IMR-90 (cell line): ENCODE results near the gene ASTE1. TPM values are rescaled to one million over a fixed set of nuclear protein-coding genes. Genes with fewer than 3 reads are reported as not detected.

Experiments
- ATAC-seq: fragments of 200-7000 bp; cut with Tn5 transposase; 2 replicates; pipeline ENCODE4 v1.9.1; 2020; ENCODE audit warnings: low read depth, mild to moderate bottlenecking, moderate library complexity
- BruUV-seq: library from RNA; stranded (reverse); fragments of 400-500 nt; replicated peaks from 2 replicates; lab custom pipeline; 2021; lab: Mats Ljungman, UMichigan
- CTCF ChIA-PET: fragments of 300-600 bp; formaldehyde crosslinking; extraction: SDS; loops from one replicate; lab custom pipeline; 2021; ENCODE audit warnings: antibody characterized with exemption; lab: Yijun Ruan, JAX
- POLR2A ChIA-PET: fragments of 300-600 bp; sonication (Branson Sonifier 250); formaldehyde crosslinking; loops from one replicate; lab custom pipeline; 2022; ENCODE audit warnings: antibody characterized with exemption; ENCODE audit not compliant: unreplicated experiment; lab: Charles Lee
- DNase-seq: peaks from one replicate; pipeline ENCODE4 v3.0.0; 2013
- H2AFZ ChIP-seq: replicated peaks from 2 replicates; pipeline ENCODE3; 2013; ENCODE audit warnings: low read length, mild to moderate bottlenecking; ENCODE audit not compliant: poor library complexity
- H2AK5ac ChIP-seq: 2 replicates; pipeline ENCODE4 v1.6.1; 2013; ENCODE audit warnings: low read depth, low read length, inconsistent platforms
- H2AK9ac ChIP-seq: replicated peaks from 2 replicates; pipeline ENCODE3; 2013; ENCODE audit warnings: mild to moderate bottlenecking, low read depth, low read length, moderate library complexity; ENCODE audit not compliant: poor library complexity
- H2BK120ac ChIP-seq: 2 replicates; pipeline ENCODE4 v1.6.1; 2013; ENCODE audit warnings: low read depth, low read length, inconsistent platforms
- H2BK15ac ChIP-seq: 3 replicates; pipeline ENCODE4 v1.6.1; 2013; ENCODE audit warnings: low read depth, low read length, inconsistent platforms
- H2BK20ac ChIP-seq: 2 replicates; pipeline ENCODE4 v1.6.1; 2013; ENCODE audit warnings: low read depth, mild to moderate bottlenecking, inconsistent platforms, low read length, moderate library complexity
- H2BK5ac ChIP-seq: 2 replicates; pipeline ENCODE4 v1.6.1; 2013; ENCODE audit warnings: mild to moderate bottlenecking, low read depth, low read length, inconsistent platforms; ENCODE audit not compliant: poor library complexity, severe bottlenecking
- H3K14ac ChIP-seq: replicated peaks from 2 replicates; pipeline ENCODE4 v1.6.1; 2013; ENCODE audit warnings: low read depth, low read length, inconsistent platforms
- H3K18ac ChIP-seq: 2 replicates; pipeline ENCODE4 v1.6.1; 2013; ENCODE audit warnings: low read depth, low read length, control low read depth
- H3K23ac ChIP-seq: 2 replicates; pipeline ENCODE4 v1.6.1; 2013; ENCODE audit warnings: low read depth, low read length, inconsistent platforms
- H3K27ac ChIP-seq: 2 replicates; pipeline ENCODE4 v1.5.1; 2013; ENCODE audit warnings: mild to moderate bottlenecking, control low read depth, low read length; ENCODE audit not compliant: insufficient read depth
- H3K27me3 ChIP-seq: 2 replicates; pipeline ENCODE4 v1.6.1; 2013; ENCODE audit warnings: low read length; ENCODE audit not compliant: control insufficient read depth, insufficient read depth
- H3K36me3 ChIP-seq: 2 replicates; pipeline ENCODE4 v1.6.1; 2013; ENCODE audit warnings: low read length, mixed read lengths; ENCODE audit not compliant: control insufficient read depth, insufficient read depth
- H3K4ac ChIP-seq: 2 replicates; pipeline ENCODE4 v1.6.1; 2013; ENCODE audit warnings: low read depth, low read length, inconsistent platforms
- H3K4me1 ChIP-seq: 2 replicates; pipeline ENCODE4 v1.6.1; 2013; ENCODE audit warnings: low read length, mixed read lengths; ENCODE audit not compliant: control insufficient read depth, insufficient read depth
- H3K4me2 ChIP-seq: 2 replicates; pipeline ENCODE4 v1.6.1; 2013; ENCODE audit warnings: low read depth, mild to moderate bottlenecking, control low read depth, low read length, moderate library complexity
- H3K4me3 ChIP-seq: 2 replicates; pipeline ENCODE4 v1.5.1; 2013; ENCODE audit warnings: low read depth, mild to moderate bottlenecking, control low read depth, low read length, moderate library complexity; ENCODE audit not compliant: insufficient read depth
- H3K56ac ChIP-seq: 2 replicates; pipeline ENCODE4 v1.6.1; 2013; ENCODE audit warnings: low read length, inconsistent platforms; ENCODE audit not compliant: insufficient read depth; ENCODE audit errors: extremely low read depth
- H3K79me1 ChIP-seq, 2 experiments: 2 replicates each; pipeline ENCODE4 v1.6.1; 2013; ENCODE audit warnings: low read length in 2 of 2, inconsistent platforms in 1 of 2, low read depth in 1 of 2
- H3K9ac ChIP-seq: 2 replicates; pipeline ENCODE4 v1.6.1; 2013; ENCODE audit warnings: low read depth, low read length, control low read depth
- H3K9me1 ChIP-seq: 2 replicates; pipeline ENCODE4 v1.6.1; 2013; ENCODE audit warnings: low read length, inconsistent platforms; ENCODE audit not compliant: insufficient read depth
- H3K9me3 ChIP-seq: 2 replicates; pipeline ENCODE4 v1.6.1; 2013; ENCODE audit warnings: low read length; ENCODE audit not compliant: control insufficient read depth, insufficient read depth
- H4K20me1 ChIP-seq: 2 replicates; pipeline ENCODE4 v1.6.1; 2013; ENCODE audit warnings: low read length, inconsistent platforms; ENCODE audit not compliant: insufficient read depth
- H4K5ac ChIP-seq: 2 replicates; pipeline ENCODE4 v1.6.1; 2013; ENCODE audit warnings: mild to moderate bottlenecking, low read depth, low read length, control low read depth
- H4K8ac ChIP-seq, 2 experiments: 2 replicates each; pipeline ENCODE4 v1.6.1; 2013; ENCODE audit warnings: low read depth in 2 of 2, low read length in 2 of 2, control low read depth in 1 of 2, inconsistent platforms in 1 of 2
- H4K91ac ChIP-seq: 2 replicates; pipeline ENCODE4 v1.6.1; 2013; ENCODE audit warnings: low read depth, low read length, inconsistent platforms; ENCODE audit not compliant: insufficient read depth
- CHD1 ChIP-seq: IDR thresholded peaks from 2 replicates; pipeline ENCODE4 v1.6.1; 2012; ENCODE audit warnings: low read depth, low read length, improper control_type of control experiment
- CTCF ChIP-seq: conservative IDR thresholded peaks from 2 replicates; pipeline ENCODE4 v1.5.1; 2012; ENCODE audit warnings: mild to moderate bottlenecking, low read depth, low read length, improper control_type of control experiment
- MAFK ChIP-seq: IDR thresholded peaks from 2 replicates; pipeline ENCODE4 v1.6.1; 2012; ENCODE audit warnings: low read depth, low read length, improper control_type of control experiment
- MAZ ChIP-seq: IDR thresholded peaks from 2 replicates; pipeline ENCODE4 v1.6.1; 2012; ENCODE audit warnings: low read depth, mild to moderate bottlenecking, low read length, improper control_type of control experiment, moderate library complexity, borderline replicate concordance
- RAD21 ChIP-seq: IDR thresholded peaks from 2 replicates; pipeline ENCODE4 v1.6.1; 2012; ENCODE audit warnings: low read length, improper control_type of control experiment
- RFX5 ChIP-seq: IDR thresholded peaks from 2 replicates; pipeline ENCODE4 v1.8.0; 2012; ENCODE audit warnings: low read depth, mild to moderate bottlenecking, low read length, moderate library complexity
- SMC3 ChIP-seq: fragments of 150-350 bp; IDR thresholded peaks from 2 replicates; pipeline ENCODE4 v1.6.1; 2016; ENCODE audit warnings: low read depth, mild to moderate bottlenecking, antibody characterized with exemption, low read length, moderate library complexity
- WGBS, 2 experiments: methylation state at CpG; one replicate each; pipeline versions ENCODE4 v1.1.5 to v1.1.7; 2013; ENCODE audit warnings: missing lambda C conversion rate in 2 of 2; ENCODE audit not compliant: insufficient read length in 1 of 2; ENCODE audit errors: extremely low coverage in 2 of 2; 5-methylcytosine and 5-hydroxymethylcytosine counted together
- dilution Hi-C: fragments of 300-500 bp; cut with HindIII; formaldehyde crosslinking; loops from one replicate; pipeline ENCODE4 v1.14.3; 2018; ENCODE audit warnings: low sequenced_read_pairs; ENCODE audit not compliant: unreplicated experiment
- in situ Hi-C: fragments of 300-500 bp; cut with MboI; formaldehyde crosslinking; loops from 3 replicates; pipeline ENCODE4 v1.14.3; 2019; ENCODE audit warnings: low sequenced_read_pairs, inconsistent platforms, mixed read lengths
- intact Hi-C: fragments of 100-400 bp; cut with micrococcal nuclease; formaldehyde crosslinking; loops from 2 replicates; pipeline ENCODE4 v1.10.0; 2022
- polyA plus RNA-seq, 3 experiments: library from polyadenylated mRNA; depleted of rRNA; stranded (reverse); fragments of >200 nt; gene quantifications; 2 replicates each; pipeline ENCODE4 v1.2.3, GENCODE V29; 2012; ENCODE audit warnings: low replicate concordance in 1 of 3
- total RNA-seq: library from RNA; depleted of rRNA; stranded (reverse); fragments of >200 nt; gene quantifications from 2 replicates; pipeline ENCODE4 v1.2.3, GENCODE V29; 2012

Gene ASTE1
- total and polyA plus RNA-seq, 2 of the 4 experiments (the other 2 are of a cell fraction), result 3.2 to 7.5 TPM

DNA sequence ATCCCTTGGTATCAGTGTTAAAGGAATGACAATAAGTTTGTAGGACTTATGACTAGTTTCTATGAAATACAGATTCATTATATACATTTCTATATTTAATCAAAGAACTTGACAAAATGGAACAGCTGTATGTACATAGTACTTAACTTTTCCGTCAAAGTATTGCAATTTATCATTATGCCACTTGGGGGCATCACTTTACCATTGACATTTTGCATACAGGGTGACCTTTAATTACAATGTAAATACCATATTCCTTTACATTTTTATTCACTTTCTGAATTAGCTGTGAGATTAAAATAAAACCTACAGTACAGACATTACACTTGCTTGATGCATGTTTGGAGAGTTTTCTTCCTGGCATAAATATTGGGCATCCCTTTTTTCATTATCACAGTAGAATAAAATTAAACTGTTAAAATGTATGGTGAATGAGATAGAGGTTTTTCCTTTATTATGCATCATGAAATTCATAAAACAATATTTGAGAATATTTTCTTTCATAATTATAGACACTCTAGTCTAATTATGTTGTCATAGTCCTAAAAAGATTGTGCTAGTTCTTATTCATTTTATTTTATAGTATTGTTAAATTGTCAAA is 7.0 kb upstream of the ASTE1 start:
- no CpG with 5 or more reads among the region's 1 CpG for WGBS, 2 experiments
- Histone ChIP-seq H4K20me1 (peaks cover 4% of the 10 kb centered on the region; the same call in 1 of the 2 replicates), H4K5ac (no peak overlapping the region), H3K36me3 (no peaks in the 10 kb centered on the region), H3K9me1 (no peaks in the 10 kb centered on the region), H3K4me1 (peaks cover 4% of the 10 kb centered on the region), H3K18ac (no peak overlapping the region), H2AK9ac (no peak overlapping the region), H3K79me1 (no peaks in the 10 kb centered on the region), H3K9me3 (no peaks in the 10 kb centered on the region), H2BK120ac (no peak overlapping the region), H4K8ac (no peak overlapping the region), H3K56ac (no peak overlapping the region), H2BK20ac (no peak overlapping the region), H2BK15ac (no peak overlapping the region), H3K9ac (no peak overlapping the region), H2AFZ (no peak overlapping the region), H3K27me3 (no peaks in the 10 kb centered on the region), H2AK5ac (no peak overlapping the region), H3K14ac (no peak overlapping the region), H3K4me3 (no peak overlapping the region), H3K4me2 (no peak overlapping the region), H2BK5ac (no peak overlapping the region), H3K27ac (no peak overlapping the region), H4K91ac (no peak overlapping the region), H3K23ac (no peak overlapping the region), H3K4ac (no peak overlapping the region)
- peak; percentile 69 for TF ChIP-seq RAD21
- TF ChIP-seq MAFK, result no peak
- TF ChIP-seq SMC3, result peak; percentile 53
- no peak for TF ChIP-seq CHD1
- TF ChIP-seq MAZ, result no peak
- no peak for TF ChIP-seq RFX5
- TF ChIP-seq CTCF, result peak; percentile 66
- CTCF ChIA-PET, result interaction anchor here (1.0 to 1.3 kb wide), 4 partner anchors 14 to 996 kb away, joined by 3 to 4 read pairs (median 4); no protein-coding TSS in a partner anchor
- ATAC-seq (peak; percentile 66; the same call in 1 of the 2 replicates), DNase-seq (peak; percentile 55)
- in situ Hi-C loops (loop anchor here (25.0 kb wide), 2 partner anchors 454 to 1004 kb away; partner anchors contain the start of gene CPNE4), intact Hi-C loops (loop anchor here (1.0 to 10.0 kb wide), 7 partner anchors 109 to 1001 kb away; partner anchors contain the start of gene CPNE4), dilution Hi-C loops (no loop called here)
- BruUV-seq, result no TSS peak
- POLR2A ChIA-PET, result no interaction called here
